Endothelial cell of umbilical vein (primary cell): Measurements from ENCODE around the gene IL9R. TPM values are rescaled to one million over a fixed set of nuclear protein-coding genes. Genes with fewer than 3 reads are reported as not detected.
"Not testable (repeated sequence)": the region's sequence is repeated elsewhere in the genome, so short reads cannot be mapped to it uniquely, and the experiment has no call there.

ENCODE experiments used
- BruUV-seq: library from RNA; stranded (reverse); fragments of 400-500 nt; replicated peaks from 2 replicates; lab custom pipeline; 2021; lab: Mats Ljungman, UMichigan
- CTCF ChIA-PET: fragments of 300-600, 350-600 bp; sonication (Branson Sonifier 250); formaldehyde crosslinking; loops from one replicate; lab custom pipeline; 2021; ENCODE audit warnings: antibody characterized with exemption, inconsistent platforms; lab: Charles Lee
- POLR2A ChIA-PET: fragments of 300-600, 350-600 bp; sonication (Branson Sonifier 250); formaldehyde crosslinking; loops from one replicate; lab custom pipeline; 2021; ENCODE audit warnings: antibody characterized with exemption, inconsistent platforms; lab: Charles Lee
- DNase-seq: peaks from one replicate; pipeline ENCODE4 v3.0.0-alpha.2; 2011; ENCODE audit warnings: low read depth, low spot score
- FAIRE-seq: peaks from 2 replicates; lab custom pipeline; 2011; peaks lifted over from hg19 to GRCh38; lab: Jason Lieb, UNC
- H2AFZ ChIP-seq: 2 replicates; pipeline ENCODE4 v1.6.0; 2012; ENCODE audit warnings: low read depth, low read length, control low read depth, inconsistent platforms
- H3K27ac ChIP-seq: 2 replicates; pipeline ENCODE4 v1.5.1; 2011; ENCODE audit warnings: low read depth, mild to moderate bottlenecking, control low read depth, low read length, moderate library complexity; ENCODE audit not compliant: insufficient read depth
- H3K27me3 ChIP-seq, 2 experiments: 2 replicates each; pipeline versions ENCODE4 v1.6.0 to v1.6.1; 2011; ENCODE audit warnings: low read length in 2 of 2, mixed read lengths in 1 of 2; ENCODE audit not compliant: control insufficient read depth in 2 of 2, insufficient read depth in 2 of 2
- H3K36me3 ChIP-seq, 2 experiments: 2 replicates in 1 of 2; 3 replicates in 1 of 2; pipeline ENCODE4 v1.5.1; 2011; ENCODE audit warnings: low read length in 2 of 2, mild to moderate bottlenecking in 1 of 2, moderate library complexity in 1 of 2; ENCODE audit not compliant: control insufficient read depth in 2 of 2, insufficient read depth in 2 of 2; ENCODE audit errors: extremely low read depth in 1 of 2
- H3K4me1 ChIP-seq: 3 replicates; pipeline ENCODE4 v1.5.1; 2011; ENCODE audit warnings: mild to moderate bottlenecking, low read length; ENCODE audit not compliant: control insufficient read depth, insufficient read depth; ENCODE audit errors: extremely low read depth
- H3K4me2 ChIP-seq: 2 replicates; pipeline ENCODE4 v1.6.1; 2011; ENCODE audit warnings: low read length, control low read depth, mixed read lengths; ENCODE audit not compliant: insufficient read depth
- H3K4me3 ChIP-seq, 3 experiments: fragments of 200-600 bp in 1 of 3; sonication (generic), shearing (Covaris generic) in 1 of 3; replicated peaks in 1 of 3; 2 replicates each; pipeline ENCODE4 v1.5.1; 2011 to 2016; ENCODE audit warnings: control low read depth in 3 of 3, low read length in 3 of 3, mild to moderate bottlenecking in 2 of 3, inconsistent platforms in 1 of 3, low read depth in 1 of 3, moderate library complexity in 1 of 3; ENCODE audit not compliant: insufficient read depth in 1 of 3
- H3K79me2 ChIP-seq: 2 replicates; pipeline ENCODE4 v1.6.0; 2012; ENCODE audit warnings: low read length, inconsistent platforms; ENCODE audit not compliant: control insufficient read depth, insufficient read depth
- H3K9ac ChIP-seq: replicated peaks from 2 replicates; pipeline ENCODE3; 2011; ENCODE audit warnings: low read length, control low read depth; ENCODE audit not compliant: insufficient read depth; ENCODE audit errors: extremely low read depth
- H3K9me1 ChIP-seq: replicated peaks from 3 replicates; pipeline ENCODE4 v1.6.0; 2011; ENCODE audit warnings: mild to moderate bottlenecking, low read length; ENCODE audit not compliant: control insufficient read depth, insufficient read depth; ENCODE audit errors: extremely low read depth
- H3K9me3 ChIP-seq: replicated peaks from 2 replicates; pipeline ENCODE4 v1.5.1; 2012; ENCODE audit warnings: low read length, inconsistent platforms; ENCODE audit not compliant: control insufficient read depth, insufficient read depth
- H4K20me1 ChIP-seq: replicated peaks from 2 replicates; pipeline ENCODE3; 2011; ENCODE audit warnings: mild to moderate bottlenecking, low read length; ENCODE audit not compliant: control insufficient read depth, insufficient read depth; ENCODE audit errors: extremely low read depth
- dilution Hi-C: fragments of 300-500 bp; cut with MboI; formaldehyde crosslinking; loops from one replicate; pipeline ENCODE4 v1.15.0; 2019; ENCODE audit warnings: low sequenced_read_pairs; ENCODE audit not compliant: extremely low pct_ligation_motif_present
- intact Hi-C: fragments of 100-400 bp; cut with micrococcal nuclease; formaldehyde crosslinking; loops from one replicate; pipeline ENCODE4 v1.10.0; 2022
- polyA plus RNA-seq, 4 experiments: library from polyadenylated mRNA; depleted of rRNA in 3 of 4; stranded (reverse) in 3 of 4; unstranded in 1 of 4; fragments of >200 nt; gene quantifications; 2 replicates each; pipeline versions ENCODE4 v1.2.1 to v1.2.3, GENCODE V29; 2011 to 2012; ENCODE audit warnings: missing spikeins in 1 of 4
- total RNA-seq: library from RNA; stranded (reverse); gene quantifications from 2 replicates; pipeline ENCODE4 v1.2.3, GENCODE V29; 2021

IL9R gene
- total and polyA plus RNA-seq, 2 donors (not counting 3 experiments of a cell fraction or from before 2014, with no cell fraction given), result not detected

DNA sequence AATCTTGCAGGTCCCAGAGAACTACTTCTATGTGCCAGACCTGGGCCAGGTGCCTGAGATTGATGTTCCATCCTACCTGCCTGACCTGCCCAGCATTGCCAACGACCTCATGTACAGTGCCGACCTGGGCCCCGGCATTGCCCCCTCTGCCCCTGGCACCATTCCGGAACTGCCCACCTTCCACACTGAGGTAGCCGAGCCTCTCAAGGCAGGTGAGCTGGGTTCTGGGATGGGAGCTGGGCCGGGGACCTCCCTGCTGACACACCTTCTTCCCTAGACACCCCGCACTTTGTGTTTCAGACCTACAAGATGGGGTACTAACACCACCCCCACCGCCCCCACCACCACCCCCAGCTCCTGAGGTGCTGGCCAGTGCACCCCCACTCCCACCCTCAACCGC, 25.5 kb downstream of the IL9R start:
- FAIRE-seq, intact Hi-C loops: not testable (repeated sequence)

GRCh38 chrX:156024949-156025492, 27.5 kb downstream of the IL9R start:
- BruUV-seq, H3K27ac ChIP-seq, H3K4me3 ChIP-seq, intact Hi-C loops, H2AFZ ChIP-seq, H3K36me3 ChIP-seq, H3K9me1 ChIP-seq, H3K27me3 ChIP-seq, POLR2A ChIA-PET, dilution Hi-C loops, CTCF ChIA-PET, H3K9me3 ChIP-seq, H3K79me2 ChIP-seq, H3K4me1 ChIP-seq, H4K20me1 ChIP-seq, H3K9ac ChIP-seq, DNase-seq, FAIRE-seq, H3K4me2 ChIP-seq: not testable (repeated sequence)

More for the DNA sequence above, 25.5 kb downstream of the IL9R start:
- H3K36me3 ChIP-seq, H3K9me3 ChIP-seq, BruUV-seq, CTCF ChIA-PET, H3K9ac ChIP-seq, H3K4me2 ChIP-seq, POLR2A ChIA-PET, H3K4me3 ChIP-seq, H3K4me1 ChIP-seq, DNase-seq, H3K9me1 ChIP-seq, dilution Hi-C loops, H2AFZ ChIP-seq, H3K27me3 ChIP-seq, H3K79me2 ChIP-seq, H3K27ac ChIP-seq, H4K20me1 ChIP-seq: not testable (repeated sequence)

DNA sequence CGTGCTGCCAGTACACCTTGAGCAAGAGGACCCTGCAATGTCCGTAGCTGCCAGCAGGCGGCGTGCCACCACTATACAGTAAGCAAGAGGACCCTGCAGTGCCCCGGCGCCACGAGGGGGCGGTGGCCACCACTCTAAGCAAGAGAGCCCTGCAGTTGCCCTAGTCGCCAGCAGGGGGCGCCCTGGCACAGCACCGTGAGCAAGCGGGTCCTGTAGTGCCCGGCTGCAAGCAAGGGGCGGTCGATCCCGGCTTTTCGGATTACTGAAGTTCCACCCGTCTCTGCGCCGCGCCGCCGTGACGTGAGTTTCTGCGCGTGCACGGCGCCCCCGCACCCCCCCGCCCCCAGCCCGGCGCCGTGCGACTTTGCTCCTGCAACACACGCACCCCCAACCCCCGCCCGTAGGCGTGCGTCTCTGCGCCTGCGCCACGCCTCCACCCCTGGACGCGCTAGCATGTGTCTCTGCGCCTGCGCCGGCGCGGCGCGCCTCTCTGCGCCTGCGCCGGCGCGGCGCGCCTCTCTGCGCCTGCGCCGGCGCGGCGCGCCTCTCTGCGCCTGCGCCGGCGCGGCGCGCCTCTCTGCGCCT, 31.2 kb downstream of the IL9R start:
- H3K27ac ChIP-seq, H3K4me2 ChIP-seq, BruUV-seq, H3K27me3 ChIP-seq, H4K20me1 ChIP-seq, POLR2A ChIA-PET, H3K9me1 ChIP-seq, H3K79me2 ChIP-seq, H3K4me3 ChIP-seq, H3K9me3 ChIP-seq, dilution Hi-C loops, FAIRE-seq, intact Hi-C loops, DNase-seq, H3K36me3 ChIP-seq, CTCF ChIA-PET, H2AFZ ChIP-seq, H3K4me1 ChIP-seq, H3K9ac ChIP-seq: not testable (repeated sequence)

GRCh38 chrX:156029296-156029695, 31.8 kb downstream of the IL9R start:
- BruUV-seq, H3K9me3 ChIP-seq, H3K9me1 ChIP-seq, H2AFZ ChIP-seq, H3K79me2 ChIP-seq, H3K4me3 ChIP-seq, intact Hi-C loops, dilution Hi-C loops, DNase-seq, POLR2A ChIA-PET, CTCF ChIA-PET, H3K36me3 ChIP-seq, H3K27me3 ChIP-seq, H3K4me1 ChIP-seq, H4K20me1 ChIP-seq, FAIRE-seq, H3K27ac ChIP-seq, H3K4me2 ChIP-seq, H3K9ac ChIP-seq: not testable (repeated sequence)
